Mammary epithelial cell (primary cell): ENCODE results near the gene NCOA1.

Experiments
- CTCF ChIP-seq, 2 donors: IDR thresholded peaks in 1 of 2; conservative IDR thresholded peaks in 1 of 2; 2 replicates each; pipeline ENCODE4 v1.5.1; 2011 to 2012; ENCODE audit warnings: inconsistent platforms in 2 of 2, low read length in 2 of 2, mild to moderate bottlenecking in 2 of 2, control low read depth in 1 of 2, low read depth in 1 of 2; ENCODE audit not compliant: insufficient read depth in 1 of 2; ENCODE audit errors: extremely low read depth in 1 of 2
- EZH2 ChIP-seq: IDR thresholded peaks from 2 replicates; pipeline ENCODE4 v1.6.1; 2012; ENCODE audit warnings: low read length, inconsistent platforms, borderline replicate concordance

GRCh38 chr2:24571828-24572442 is 80.9 kb downstream of the NCOA1 start:
- TF ChIP-seq CTCF (conservative IDR thresholded peaks at IDR 0.05 in 1 of 2, IDR thresholded peaks at IDR 0.05 in 1 of 2; ENCODE audit: extremely low read depth in 1 of 2, insufficient read depth in 1 of 2, low read depth in 1 of 2, low read length in 2 of 2) (no peak), EZH2 (no peak)
